ENCODE measurements around the gene ARG1.

ARG1 gene

DNA sequence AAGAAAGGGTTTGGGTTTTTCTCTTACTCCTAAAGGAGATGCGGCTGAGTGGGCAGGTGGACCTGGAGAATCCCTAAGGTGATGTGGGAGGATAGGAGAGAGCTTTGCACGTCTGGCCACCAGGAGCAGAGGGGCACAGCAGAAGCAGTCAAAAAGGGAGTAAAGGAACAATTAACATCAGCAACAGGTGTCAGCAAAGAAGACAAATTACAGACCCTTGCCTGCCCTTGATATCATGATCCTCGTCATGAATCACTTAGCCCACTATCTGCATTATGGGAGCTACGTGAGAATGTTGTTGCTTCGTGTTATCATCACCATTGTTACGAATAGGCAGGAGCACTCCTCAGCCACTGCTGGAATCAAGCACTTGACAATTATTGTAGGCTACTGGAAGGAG is 25.5 kb upstream of the ARG1 start:
- no peak overlapping the region for H3K4me3 ChIP-seq (ENCODE audit: low read depth, low read length)
- no peak for TF ChIP-seq CTCF (IDR thresholded peaks at IDR 0.05; ENCODE audit: low read depth, low read length)

DNA sequence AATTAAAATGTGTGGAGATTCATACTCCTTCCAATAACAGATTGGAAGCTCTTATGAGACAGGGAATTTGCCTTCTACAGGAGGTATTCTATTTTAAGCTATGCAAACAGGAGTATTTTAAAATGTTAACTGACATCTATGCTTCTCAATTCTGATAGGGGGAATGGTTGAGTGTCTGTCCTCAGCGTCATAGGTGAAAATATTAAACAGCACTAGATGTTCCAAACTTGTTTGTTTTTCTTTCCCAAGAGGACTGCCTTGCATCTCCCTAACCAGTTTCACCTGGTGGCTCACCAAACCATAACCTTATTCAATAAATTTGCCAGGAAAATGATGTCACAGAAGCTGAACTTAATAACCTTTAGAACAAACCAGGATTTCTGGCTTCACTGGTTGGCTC is 24.6 kb upstream of the ARG1 start:
- no peak for TF ChIP-seq CTCF (IDR thresholded peaks at IDR 0.05; ENCODE audit: low read depth, low read length)
- H3K4me3 ChIP-seq (ENCODE audit: low read depth, low read length), result no peak overlapping the region

- no peak overlapping the region for H3K4me3 ChIP-seq (ENCODE audit: low read depth, low read length)
- TF ChIP-seq CTCF (IDR thresholded peaks at IDR 0.05; ENCODE audit: low read depth, low read length), result no peak
Measured at GRCh38 chr6:131549811-131550210, 23.2 kb upstream of the ARG1 start.

DNA sequence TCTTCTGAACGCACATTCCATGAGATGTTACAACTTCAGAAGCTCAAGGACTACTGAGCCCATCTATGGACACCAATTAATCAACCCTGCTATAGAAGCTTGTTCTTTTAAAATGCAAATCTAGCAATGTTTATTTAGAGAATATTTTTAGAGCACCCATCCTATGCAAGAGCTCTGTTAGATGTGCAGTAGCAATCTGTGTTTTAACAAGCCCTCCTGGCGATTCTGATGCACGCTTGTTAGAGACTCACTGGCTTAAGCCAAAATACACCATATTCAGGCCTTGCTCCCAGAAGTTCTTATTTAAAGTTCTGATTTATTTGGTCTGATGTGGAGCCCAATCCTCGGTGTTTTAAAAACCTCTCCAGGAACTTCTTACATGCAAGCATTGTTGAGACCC is 21.1 kb upstream of the ARG1 start:
- no peak for TF ChIP-seq CTCF (IDR thresholded peaks at IDR 0.05; ENCODE audit: low read depth, low read length)

DNA sequence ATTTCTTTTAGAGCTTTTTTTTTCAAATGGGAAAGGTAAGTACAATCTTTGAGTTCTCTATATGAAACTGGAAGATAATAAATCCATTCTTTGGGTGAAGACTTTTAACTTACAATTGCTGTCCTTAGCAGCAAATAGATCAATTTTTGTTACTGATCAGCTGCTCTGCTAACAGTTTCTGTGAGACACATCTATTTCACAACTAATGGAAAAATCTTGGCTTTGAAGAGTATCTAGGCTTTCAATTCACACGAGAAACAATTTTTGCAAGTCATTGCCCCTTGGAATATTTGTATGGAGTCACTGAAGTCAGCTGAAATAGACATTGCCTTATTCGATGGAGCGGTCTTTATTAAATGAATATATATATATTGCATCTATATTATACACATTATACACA is 20.5 kb upstream of the ARG1 start:
- H3K4me3 ChIP-seq (ENCODE audit: low read depth, low read length), result no peak overlapping the region
- no peak for TF ChIP-seq CTCF (IDR thresholded peaks at IDR 0.05; ENCODE audit: low read depth, low read length)

More for the DNA sequence above, 21.1 kb upstream of the ARG1 start:
- H3K4me3 ChIP-seq (ENCODE audit: low read depth, low read length), result no peak overlapping the region

DNA sequence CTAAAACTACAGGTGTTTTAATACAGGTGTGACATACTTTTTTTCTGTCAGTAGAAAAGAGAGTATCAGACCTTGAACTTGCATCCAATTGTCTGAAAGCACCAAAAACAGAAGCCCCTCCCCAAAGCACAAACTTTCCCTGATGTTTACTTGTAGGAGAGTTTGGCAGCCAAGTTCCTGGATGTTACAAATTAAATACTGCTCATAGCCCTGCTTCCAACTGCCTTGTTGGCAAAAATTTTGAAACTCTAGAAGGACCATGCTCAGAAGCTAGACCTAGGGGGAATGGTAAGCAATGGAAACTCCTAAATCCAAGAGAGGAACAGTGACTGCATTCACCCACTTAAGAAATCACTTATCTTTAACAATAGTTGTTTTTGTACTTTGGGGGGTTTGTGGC is 17.0 kb upstream of the ARG1 start:
- H3K4me3 ChIP-seq (ENCODE audit: low read depth, low read length), result no peak overlapping the region
- no peak for TF ChIP-seq CTCF (IDR thresholded peaks at IDR 0.05; ENCODE audit: low read depth, low read length)

DNA sequence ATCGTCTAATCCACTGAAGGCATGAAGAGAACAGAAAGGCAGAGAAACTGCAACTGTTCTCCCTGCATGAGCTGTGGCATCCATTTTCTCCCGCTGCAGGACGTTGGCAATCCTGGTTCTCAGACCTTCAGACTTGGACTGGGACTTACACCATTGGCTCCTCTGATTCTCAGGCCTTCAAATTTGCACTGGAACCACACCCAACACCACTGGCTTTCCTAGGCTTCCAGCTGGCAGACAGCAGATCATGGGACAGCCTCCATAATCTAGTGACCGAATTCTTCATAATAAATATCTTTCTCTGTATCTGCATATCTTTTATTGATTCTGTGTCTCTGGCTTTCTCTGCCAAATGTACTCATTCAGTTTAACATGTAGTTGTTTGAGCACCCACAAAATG is 14.1 kb upstream of the ARG1 start:
- no peak for TF ChIP-seq CTCF (IDR thresholded peaks at IDR 0.05; ENCODE audit: low read depth, low read length)
- no peak overlapping the region for H3K4me3 ChIP-seq (ENCODE audit: low read depth, low read length)
